CD14-positive monocyte (primary cell): ENCODE data around the gene NKPD1. TPM values are rescaled to one million over a fixed set of nuclear protein-coding genes. Genes with fewer than 3 reads are reported as not detected.

Experiments used
- DNase-seq, 3 donors: peaks; one replicate each; pipeline ENCODE4 v3.0.0-alpha.2; 2011 to 2022
- H2AFZ ChIP-seq: 2 replicates; pipeline ENCODE4 v1.6.0; 2012; ENCODE audit warnings: mild to moderate bottlenecking, low read depth, low read length, inconsistent platforms; ENCODE audit not compliant: insufficient read depth, poor library complexity, severe bottlenecking
- H3K27ac ChIP-seq, 2 donors: 1 replicate in 1 of 2; 2 replicates in 1 of 2; pipeline ENCODE4 v1.5.1; 2012 to 2013; ENCODE audit warnings: low read length in 2 of 2, control low read depth in 1 of 2, inconsistent platforms in 1 of 2, low read depth in 1 of 2, mild to moderate bottlenecking in 1 of 2
- H3K27me3 ChIP-seq, 2 donors: one replicate each; pipeline versions ENCODE4 v1.6.0 to v1.6.1; 2011 to 2013; ENCODE audit warnings: low read length in 2 of 2; ENCODE audit not compliant: control insufficient read depth in 2 of 2, insufficient read depth in 2 of 2
- H3K36me3 ChIP-seq, 2 donors: replicated peaks in 1 of 2; 1 replicate in 1 of 2; 2 replicates in 1 of 2; pipeline versions ENCODE4 v1.5.1 to v1.6.1; 2012 to 2013; ENCODE audit warnings: low read length in 2 of 2, control low read depth in 1 of 2, inconsistent platforms in 1 of 2, mild to moderate bottlenecking in 1 of 2; ENCODE audit not compliant: insufficient read depth in 2 of 2, control insufficient read depth in 1 of 2
- H3K4me1 ChIP-seq, 2 donors: 1 replicate in 1 of 2; 2 replicates in 1 of 2; pipeline versions ENCODE4 v1.5.1 to v1.6.1; 2012 to 2013; ENCODE audit warnings: low read length in 2 of 2, control low read depth in 1 of 2, inconsistent platforms in 1 of 2, mild to moderate bottlenecking in 1 of 2, moderate library complexity in 1 of 2; ENCODE audit not compliant: insufficient read depth in 2 of 2, control insufficient read depth in 1 of 2
- H3K4me2 ChIP-seq: replicated peaks from 2 replicates; pipeline ENCODE3; 2012; ENCODE audit warnings: low read length, moderate library complexity, mild to moderate bottlenecking; ENCODE audit not compliant: poor library complexity, severe bottlenecking; ENCODE audit errors: extremely low read depth
- H3K4me3 ChIP-seq, 3 experiments: fragments of 200-600 bp in 1 of 3; sonication (generic) in 1 of 3; replicated peaks in 1 of 3; 1 replicate in 2 of 3; 2 replicates in 1 of 3; pipeline ENCODE4 v1.5.1; 2011 to 2013; ENCODE audit warnings: low read length in 3 of 3, mild to moderate bottlenecking in 3 of 3, control low read depth in 2 of 3, low read depth in 2 of 3, inconsistent platforms in 1 of 3, moderate library complexity in 1 of 3
- H3K79me2 ChIP-seq: 2 replicates; pipeline ENCODE4 v1.6.0; 2012; ENCODE audit warnings: mild to moderate bottlenecking, control low read depth, inconsistent platforms, low read length, moderate library complexity; ENCODE audit not compliant: insufficient read depth
- H3K9ac ChIP-seq: 2 replicates; pipeline ENCODE4 v1.6.0; 2017; ENCODE audit warnings: low read length, mild to moderate bottlenecking; ENCODE audit not compliant: insufficient read depth, poor library complexity, severe bottlenecking
- H3K9me3 ChIP-seq, 2 donors: replicated peaks in 1 of 2; 1 replicate in 1 of 2; 2 replicates in 1 of 2; pipeline versions ENCODE4 v1.5.1 to v1.6.1; 2012 to 2013; ENCODE audit warnings: low read length in 2 of 2, control low read depth in 1 of 2; ENCODE audit not compliant: control insufficient read depth in 1 of 2, insufficient read depth in 1 of 2
- H4K20me1 ChIP-seq: 2 replicates; pipeline ENCODE4 v1.6.0; 2012; ENCODE audit warnings: mild to moderate bottlenecking, low read length, control low read depth, moderate library complexity; ENCODE audit not compliant: insufficient read depth
- H3K27ac Mint-ChIP-seq, 7 donors: one replicate each; pipeline ENCODE4 v1.8.0; 2020; ENCODE audit warnings: mild to moderate bottlenecking in 7 of 7, mixed read lengths in 7 of 7, moderate library complexity in 6 of 7, inconsistent platforms in 2 of 7
- H3K27me3 Mint-ChIP-seq, 3 donors: one replicate each; pipeline ENCODE4 v1.8.0; 2021 to 2022; ENCODE audit warnings: low read depth in 3 of 3, mild to moderate bottlenecking in 3 of 3, mixed read lengths in 3 of 3, moderate library complexity in 3 of 3, inconsistent platforms in 1 of 3
- H3K36me3 Mint-ChIP-seq, 2 donors: one replicate each; pipeline ENCODE4 v1.8.0; 2020; ENCODE audit warnings: mixed read lengths in 2 of 2, inconsistent platforms in 1 of 2, mild to moderate bottlenecking in 1 of 2
- H3K4me1 Mint-ChIP-seq: one replicate; pipeline ENCODE4 v1.8.0; 2020; ENCODE audit warnings: mild to moderate bottlenecking, mixed read lengths
- H3K4me3 Mint-ChIP-seq, 2 donors: one replicate each; pipeline ENCODE4 v1.8.0; 2020; ENCODE audit warnings: mild to moderate bottlenecking in 2 of 2, mixed read lengths in 2 of 2, moderate library complexity in 1 of 2
- H3K9me3 Mint-ChIP-seq, 7 donors: one replicate each; pipeline ENCODE4 v1.8.0; 2020 to 2022; ENCODE audit warnings: mixed read lengths in 7 of 7, mild to moderate bottlenecking in 6 of 7, moderate library complexity in 6 of 7, inconsistent platforms in 2 of 7
- WGBS: methylation state at CpG from one replicate; pipeline ENCODE4 v1.1.5; 2013; ENCODE audit warnings: missing lambda C conversion rate; ENCODE audit not compliant: insufficient coverage; 5-methylcytosine and 5-hydroxymethylcytosine counted together
- intact Hi-C, 2 donors: fragments of 100-400 bp; cut with micrococcal nuclease; formaldehyde crosslinking; loops; one replicate each; pipeline versions ENCODE4 v1.15.0 to v1.15.1; 2023
- polyA plus RNA-seq, 3 donors: library from polyadenylated mRNA; depleted of rRNA in 1 of 3; unstranded in 2 of 3; stranded (reverse) in 1 of 3; fragments of 300-500 nt in 2 of 3; fragments of >200 nt in 1 of 3; fragmentation: Illumina TruSeq in 2 of 3; gene quantifications; 1 replicate in 2 of 3; 2 replicates in 1 of 3; pipeline ENCODE4 v1.2.3, GENCODE V29; 2012 to 2021
- TF ChIP-seq, protein P1 (sequence below): fragments of 200-600 bp; IDR thresholded peaks from one replicate; pipeline ENCODE4 v1.8.0; 2022; ENCODE audit warnings: antibody characterized with exemption, mild to moderate bottlenecking

NKPD1 gene
- polyA plus RNA-seq, 3 donors: 0.11 TPM; not detected in 2

DNA sequence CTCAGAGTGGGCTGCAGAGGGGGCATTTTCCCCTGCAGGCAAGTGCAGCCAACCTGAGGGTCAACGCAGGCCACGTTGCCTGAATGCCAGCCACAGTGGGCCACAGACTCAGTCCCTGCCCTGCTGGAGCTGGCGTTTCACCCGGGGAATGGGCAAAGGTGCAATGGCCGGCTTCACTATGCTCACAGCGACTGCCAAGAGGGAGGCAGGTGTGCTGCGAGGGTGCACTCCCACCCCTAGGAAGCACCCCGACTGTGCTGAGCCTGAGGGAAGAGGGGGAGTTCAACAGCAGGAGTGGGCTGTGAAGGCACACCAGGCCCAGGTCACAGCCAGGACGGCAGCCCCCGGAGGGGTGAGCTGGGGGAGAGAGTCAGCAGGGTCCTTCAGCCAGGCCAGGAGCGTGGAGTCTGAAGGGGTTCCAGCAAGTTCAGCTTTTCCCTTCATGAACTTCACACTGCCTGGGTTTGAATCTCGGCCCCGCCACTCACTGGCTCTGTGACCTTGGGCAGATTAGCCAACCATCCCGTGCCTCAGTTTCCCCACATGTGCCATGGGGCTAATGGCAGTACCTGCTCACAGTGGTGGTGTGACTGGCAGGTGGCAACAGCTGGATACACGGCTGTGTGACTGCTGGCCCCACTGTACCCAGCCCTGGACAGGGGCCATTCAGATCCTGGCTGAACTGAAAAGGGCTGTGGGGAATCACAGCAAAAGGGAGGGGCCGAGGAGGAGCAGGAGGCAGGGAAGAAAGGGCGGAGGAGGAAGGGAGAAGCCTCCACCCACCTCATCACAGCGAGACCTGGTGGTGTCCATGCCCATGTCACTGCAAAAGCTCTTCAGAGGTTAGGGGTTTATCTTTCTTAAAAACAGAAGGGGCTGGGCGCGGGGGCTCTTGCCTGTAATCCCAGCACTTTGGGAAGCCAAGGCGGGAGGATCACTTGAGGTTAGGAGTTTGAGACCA, 9.6 kb upstream of the NKPD1 start:
- Mint-ChIP-seq H3K9me3 (no peaks in the 10 kb centered on the region), H3K4me3 (no peak overlapping the region), H3K27me3 (peaks cover 1 to 2% (median 1%) of the 10 kb centered on the region in 3 donors), H3K4me1 (peaks cover 26% of the 10 kb centered on the region), H3K27ac (no peak overlapping the region), H3K36me3 (peaks cover 0 to 3% of the 10 kb centered on the region in 2 donors)
- no peaks in the 10 kb centered on the region for H3K9me3 ChIP-seq
- intact Hi-C loops: no loop called here
- peaks cover 0 to 3% of the 10 kb centered on the region in 2 donors for H3K4me1 ChIP-seq
- no peaks in the 10 kb centered on the region for H3K27me3 ChIP-seq
- no peak overlapping the region for H3K4me2 ChIP-seq
- no peak overlapping the region for H2AFZ ChIP-seq
- H3K36me3 ChIP-seq: no peaks in the 10 kb centered on the region
- DNase-seq: no peak
- no peak overlapping the region for H3K4me3 ChIP-seq
- no peaks in the 10 kb centered on the region for H3K79me2 ChIP-seq
- over 99% methylated on average over 14 of the region's 21 CpGs for WGBS
- TF ChIP-seq, protein P1, sequence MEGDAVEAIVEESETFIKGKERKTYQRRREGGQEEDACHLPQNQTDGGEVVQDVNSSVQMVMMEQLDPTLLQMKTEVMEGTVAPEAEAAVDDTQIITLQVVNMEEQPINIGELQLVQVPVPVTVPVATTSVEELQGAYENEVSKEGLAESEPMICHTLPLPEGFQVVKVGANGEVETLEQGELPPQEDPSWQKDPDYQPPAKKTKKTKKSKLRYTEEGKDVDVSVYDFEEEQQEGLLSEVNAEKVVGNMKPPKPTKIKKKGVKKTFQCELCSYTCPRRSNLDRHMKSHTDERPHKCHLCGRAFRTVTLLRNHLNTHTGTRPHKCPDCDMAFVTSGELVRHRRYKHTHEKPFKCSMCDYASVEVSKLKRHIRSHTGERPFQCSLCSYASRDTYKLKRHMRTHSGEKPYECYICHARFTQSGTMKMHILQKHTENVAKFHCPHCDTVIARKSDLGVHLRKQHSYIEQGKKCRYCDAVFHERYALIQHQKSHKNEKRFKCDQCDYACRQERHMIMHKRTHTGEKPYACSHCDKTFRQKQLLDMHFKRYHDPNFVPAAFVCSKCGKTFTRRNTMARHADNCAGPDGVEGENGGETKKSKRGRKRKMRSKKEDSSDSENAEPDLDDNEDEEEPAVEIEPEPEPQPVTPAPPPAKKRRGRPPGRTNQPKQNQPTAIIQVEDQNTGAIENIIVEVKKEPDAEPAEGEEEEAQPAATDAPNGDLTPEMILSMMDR: no peak
- H4K20me1 ChIP-seq: no peaks in the 10 kb centered on the region
- no peak overlapping the region for H3K27ac ChIP-seq
- H3K9ac ChIP-seq: no peak overlapping the region

DNA sequence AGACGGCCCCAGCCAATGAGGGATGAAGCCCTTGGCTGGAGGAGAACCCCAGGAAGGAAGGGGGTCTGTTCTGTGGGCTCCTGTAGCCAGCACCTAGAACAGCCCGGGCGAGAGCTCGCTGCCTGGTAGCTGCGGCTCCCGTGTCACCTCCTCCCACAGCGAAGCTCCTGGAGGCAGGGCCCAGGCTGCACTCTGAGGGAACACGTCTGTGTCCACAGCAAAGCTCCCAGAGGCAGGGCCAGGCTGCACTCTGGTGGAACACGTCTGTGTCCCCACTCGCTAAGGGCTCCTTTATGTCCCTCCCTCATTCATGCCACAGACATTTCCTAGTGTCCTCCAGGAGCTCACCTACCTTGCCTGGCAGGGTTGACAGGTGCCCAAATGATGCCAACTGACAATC, 8.8 kb upstream of the NKPD1 start:
- Histone ChIP-seq H3K27me3 (no peaks in the 10 kb centered on the region), H3K4me2 (no peak overlapping the region), H3K4me3 (no peak overlapping the region), H3K36me3 (no peaks in the 10 kb centered on the region), H2AFZ (no peak overlapping the region), H3K79me2 (no peaks in the 10 kb centered on the region), H4K20me1 (no peaks in the 10 kb centered on the region), H3K9ac (no peak overlapping the region), H3K27ac (no peak overlapping the region), H3K9me3 (no peaks in the 10 kb centered on the region), H3K4me1 (peaks cover 7% of the 10 kb centered on the region in 2 donors)
- Mint-ChIP-seq H3K4me3 (no peak overlapping the region), H3K27ac (no peak overlapping the region), H3K4me1 (peaks cover 28% of the 10 kb centered on the region), H3K27me3 (peaks cover 2 to 4% (median 3%) of the 10 kb centered on the region in 3 donors), H3K36me3 (peaks cover 0 to 3% of the 10 kb centered on the region in 2 donors), H3K9me3 (no peaks in the 10 kb centered on the region)
- TF ChIP-seq, protein P1: no peak
- 94% methylated on average over 9 of the region's 10 CpGs for WGBS
- intact Hi-C loops: no loop called here
- no peak for DNase-seq
